ENCODE results near the gene PSMG3.
A peak's percentile ranks its signal among the peaks of the same experiment; 100 is the strongest.

Gene PSMG3

DNA sequence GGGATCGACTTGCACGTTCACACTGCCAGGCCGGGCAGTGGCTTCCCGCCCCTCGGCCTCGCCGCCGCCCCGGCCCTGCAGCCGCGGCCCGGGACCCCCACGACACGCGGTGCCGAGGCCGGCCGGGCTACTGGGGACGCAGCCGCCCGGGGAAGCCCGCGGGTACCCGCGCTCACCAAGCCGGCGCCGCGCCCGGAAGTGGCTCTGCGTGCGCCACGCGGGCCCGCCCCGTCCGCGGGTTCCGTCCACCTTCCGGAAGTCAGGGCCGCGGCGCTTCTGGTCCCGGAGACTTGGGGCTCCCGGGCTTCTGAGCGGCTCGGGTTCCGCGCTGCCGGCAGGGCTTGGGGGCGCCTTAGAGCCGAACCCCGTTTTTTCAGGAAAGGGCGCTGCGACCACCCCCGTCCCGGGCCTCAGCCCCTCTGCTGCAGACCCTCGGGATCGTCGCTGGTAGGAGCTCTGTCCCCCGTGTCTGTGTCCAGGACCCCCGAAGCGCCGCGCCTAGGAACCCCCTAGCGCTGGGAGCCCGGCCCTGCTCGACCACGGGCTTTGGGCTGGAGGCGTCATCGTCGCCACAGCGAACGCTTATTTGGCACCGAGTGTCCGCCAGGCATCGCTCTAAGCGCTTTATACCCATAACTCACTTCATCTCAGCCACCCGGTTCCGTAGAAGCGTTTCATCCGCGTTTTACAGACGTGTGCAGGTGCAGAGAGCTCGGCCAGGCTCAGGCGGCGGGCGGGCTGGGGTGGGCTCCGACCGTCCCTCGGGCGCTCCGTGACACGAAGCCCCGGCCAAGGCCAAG lies at the start of gene PSMG3:
TSS of gene PSMG3 (minus strand) at position 200 of the 800 bp plus-strand sequence. CDS start 693 bp downstream, outside the sequence.
- peak; percentile 97 for ATAC-seq

DNA sequence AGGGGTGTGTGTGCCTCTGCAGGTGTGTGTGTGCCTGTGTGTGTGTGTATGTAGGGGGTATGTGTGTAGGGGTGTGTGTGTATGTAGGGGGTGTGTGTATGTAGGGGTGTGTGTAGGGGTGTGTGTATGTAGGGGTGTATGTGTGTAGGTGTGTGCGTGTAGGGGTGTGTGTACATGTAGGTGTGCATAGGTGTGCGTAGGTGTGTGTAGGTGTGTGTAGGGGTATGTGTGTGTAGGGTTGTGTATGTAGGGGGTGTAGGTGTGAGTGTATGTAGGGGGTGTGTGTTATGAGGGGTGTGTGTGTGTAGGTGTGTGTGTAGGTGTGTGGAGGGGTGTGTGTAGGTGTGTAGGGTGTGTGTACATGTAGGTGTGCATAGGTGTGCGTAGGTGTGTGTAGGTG lies 48.6 kb upstream of the PSMG3 start:
- no peak for ATAC-seq
- DNase-seq: no peak

More for the DNA sequence above, at the start of gene PSMG3:
- DNase-seq: peak; percentile 92

- DNase-seq (no peak), ATAC-seq (no peak)
Observed at GRCh38 chr7:1617957-1618356, 48.1 kb upstream of the PSMG3 start.

DNA sequence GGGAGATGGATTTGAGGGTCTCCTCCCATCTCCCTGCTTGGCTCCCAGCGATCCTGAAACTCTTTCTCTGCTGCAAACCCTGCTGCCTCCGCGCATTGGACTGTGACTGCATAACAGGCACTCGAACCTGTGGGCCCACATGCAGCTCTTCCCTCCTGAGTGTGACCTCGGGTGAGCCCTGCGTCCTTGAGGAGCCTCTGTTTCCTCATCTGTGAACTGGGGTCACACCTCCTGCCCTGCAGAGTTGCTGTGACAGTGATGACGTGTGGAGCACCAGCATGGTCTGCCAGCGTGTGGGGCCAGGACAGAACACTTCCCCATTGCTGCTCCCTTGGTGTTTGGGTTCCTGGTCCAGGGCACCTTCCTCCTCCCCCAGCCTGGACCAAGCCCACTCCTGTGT lies 46.9 kb upstream of the PSMG3 start:
- DNase-seq (no peak), ATAC-seq (peak; percentile 24)

GRCh38 chr7:1611708-1612241 lies 41.9 kb upstream of the PSMG3 start:
- ATAC-seq (no peak), DNase-seq (no peak)

DNA sequence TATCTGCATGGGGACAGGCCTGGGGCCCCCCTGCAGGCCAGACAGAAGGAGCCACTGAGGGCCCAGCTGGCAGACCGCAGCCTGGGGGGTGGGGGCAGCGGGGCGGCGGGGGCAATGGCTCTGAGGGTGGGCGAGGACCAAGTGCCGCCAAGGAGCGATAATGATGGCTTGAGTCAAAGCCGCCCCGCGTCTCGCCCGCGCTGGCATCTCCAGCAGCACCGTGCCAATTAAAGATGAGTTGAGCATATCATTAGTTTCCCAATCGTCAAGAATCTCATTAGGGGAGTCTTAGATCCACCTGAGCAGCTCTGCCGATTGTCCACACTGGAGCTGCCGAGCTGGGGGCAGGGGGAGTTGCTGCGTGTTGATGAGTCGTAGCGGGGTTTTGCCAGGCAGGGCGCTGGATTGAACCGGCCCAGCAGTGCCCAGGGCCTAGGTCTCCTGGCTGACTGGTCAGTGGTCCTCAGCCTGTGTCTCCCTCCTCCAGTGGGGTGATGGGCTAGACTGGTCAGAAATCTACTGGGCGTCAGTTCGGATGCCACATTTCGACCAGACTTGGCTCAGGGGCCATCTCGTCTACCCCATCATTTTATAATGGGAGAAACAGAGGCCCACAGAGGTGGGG lies 41.0 kb upstream of the PSMG3 start:
- no peak for ATAC-seq
- no peak for DNase-seq

DNA sequence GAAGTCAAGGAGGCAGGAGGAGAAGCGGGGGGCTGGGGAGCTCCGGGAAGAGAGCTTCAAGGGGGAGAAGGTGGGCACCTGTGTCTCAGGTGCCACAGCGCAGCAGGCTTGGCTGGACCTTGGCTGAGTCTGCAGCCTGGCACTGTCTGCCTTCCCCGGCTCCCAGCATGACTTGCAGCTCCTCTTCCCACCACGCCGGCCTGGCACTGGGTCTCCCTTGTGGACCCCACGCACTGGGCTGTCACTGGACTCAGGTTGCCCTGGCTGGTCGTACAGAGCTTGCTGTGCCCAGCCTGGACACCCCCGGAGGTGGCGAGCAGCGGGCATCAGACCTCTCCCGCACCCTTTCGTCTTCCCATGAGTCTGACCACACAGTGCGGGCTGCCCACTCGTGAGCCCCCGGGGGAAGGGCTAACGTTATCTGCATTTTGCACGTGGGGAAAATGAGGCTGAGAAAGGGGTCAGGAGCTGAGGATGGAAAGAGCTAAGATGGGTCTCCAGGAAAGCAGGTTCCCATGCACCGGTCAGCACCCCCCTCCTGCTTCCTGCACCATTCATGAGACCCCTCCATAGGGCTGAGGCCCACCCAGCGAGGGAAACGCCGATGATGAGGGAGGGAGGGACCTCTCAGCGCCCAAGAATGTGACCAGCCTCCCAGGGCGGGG lies 40.3 kb upstream of the PSMG3 start:
- ATAC-seq: no peak
- DNase-seq: no peak

DNA sequence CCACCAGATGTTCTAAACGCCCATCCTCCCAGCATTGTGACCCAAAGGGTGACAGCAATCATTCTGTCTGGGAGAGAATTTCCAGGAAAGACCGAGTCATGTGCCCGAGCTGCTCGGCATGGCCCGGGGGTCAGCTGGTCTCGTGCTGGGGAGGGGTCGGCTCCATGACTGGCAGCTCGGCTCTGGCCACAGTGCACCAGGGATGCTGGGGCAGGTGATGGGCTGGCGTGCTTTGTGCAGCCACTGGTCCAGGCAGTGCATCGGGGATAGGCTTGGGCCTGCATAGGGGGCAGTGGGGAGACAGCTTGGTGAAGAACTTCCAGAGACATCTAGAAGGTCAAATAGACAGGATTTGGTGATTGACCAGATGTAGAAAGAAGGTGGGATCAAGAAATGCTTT lies 39.2 kb upstream of the PSMG3 start:
- DNase-seq (no peak), ATAC-seq (no peak)

DNA sequence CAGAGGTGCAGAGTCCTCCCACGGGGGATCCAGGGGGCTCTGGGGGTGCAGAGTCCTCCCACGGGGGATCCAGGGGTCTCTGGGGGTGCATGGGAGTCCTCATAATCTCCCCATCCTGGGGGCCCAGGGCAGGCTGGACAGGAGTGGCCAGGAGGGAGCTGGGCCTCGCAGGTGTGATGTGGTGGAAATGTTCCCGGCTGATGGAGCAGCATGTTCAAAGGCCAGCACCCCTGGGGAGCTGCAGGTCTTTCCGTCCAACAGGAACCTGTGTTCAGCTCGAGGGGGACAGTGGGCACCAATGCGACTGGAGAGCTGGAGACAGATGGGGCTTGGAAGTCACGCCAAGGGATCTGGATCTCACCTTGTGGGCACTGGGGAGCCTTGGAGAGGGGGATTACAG lies 38.5 kb upstream of the PSMG3 start:
- no peak for ATAC-seq

DNA sequence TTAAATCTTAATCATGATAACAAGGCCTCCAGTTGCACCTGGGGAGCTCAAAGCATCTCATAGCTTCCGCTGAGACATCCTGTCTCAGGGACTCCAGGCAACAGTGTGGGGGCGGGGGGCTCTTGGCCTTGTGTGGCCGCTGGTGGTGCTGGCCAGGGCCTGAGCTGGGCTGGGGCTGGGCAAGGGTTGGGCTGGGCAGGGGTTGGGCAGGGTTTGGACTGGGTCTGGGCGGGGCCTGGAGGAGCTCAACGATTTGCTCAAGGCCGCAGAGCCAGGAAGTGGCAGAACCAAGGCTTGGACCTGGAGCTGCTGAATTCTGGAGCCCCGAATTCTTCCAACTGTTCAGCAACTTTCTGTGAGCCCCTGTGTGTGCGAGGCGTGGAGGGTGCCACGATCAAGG lies 37.9 kb upstream of the PSMG3 start:
- DNase-seq (no peak), ATAC-seq (no peak)

More for the DNA sequence above, 38.5 kb upstream of the PSMG3 start:
- no peak for DNase-seq

DNA sequence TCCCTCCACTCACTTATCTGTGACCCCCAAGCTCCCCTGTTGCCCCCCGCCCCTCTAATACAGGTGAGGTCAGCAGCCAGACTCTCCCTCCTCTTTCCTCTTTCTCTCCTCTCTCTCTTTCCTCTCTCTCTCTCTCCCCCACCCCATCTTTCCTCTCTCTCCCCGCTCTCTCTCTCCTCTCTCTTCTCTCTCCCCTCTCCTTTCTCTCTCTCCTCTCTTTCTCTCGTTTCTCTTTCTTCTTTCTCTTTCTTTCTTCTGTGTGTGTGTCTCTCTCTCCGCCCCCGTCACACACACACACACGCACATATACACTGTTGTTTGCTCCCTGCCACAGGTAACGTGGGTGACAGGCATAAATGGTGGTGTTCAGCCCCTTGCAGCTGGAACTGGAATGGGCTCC lies 37.2 kb upstream of the PSMG3 start:
- ATAC-seq (no peak), DNase-seq (no peak)

- ATAC-seq (no peak), DNase-seq (no peak)
Observed at GRCh38 chr7:1604383-1604782, 34.6 kb upstream of the PSMG3 start.

- ATAC-seq: no peak
- DNase-seq: no peak
Observed at GRCh38 chr7:1603346-1604225, 33.8 kb upstream of the PSMG3 start.

- DNase-seq: no peak
- no peak for ATAC-seq
Observed at GRCh38 chr7:1602386-1602785, 32.6 kb upstream of the PSMG3 start.

GRCh38 chr7:1601956-1602355 lies 32.1 kb upstream of the PSMG3 start:
- no peak for ATAC-seq
- DNase-seq: no peak

GRCh38 chr7:1599640-1600395 lies 30.0 kb upstream of the PSMG3 start:
- ATAC-seq: no peak

DNA sequence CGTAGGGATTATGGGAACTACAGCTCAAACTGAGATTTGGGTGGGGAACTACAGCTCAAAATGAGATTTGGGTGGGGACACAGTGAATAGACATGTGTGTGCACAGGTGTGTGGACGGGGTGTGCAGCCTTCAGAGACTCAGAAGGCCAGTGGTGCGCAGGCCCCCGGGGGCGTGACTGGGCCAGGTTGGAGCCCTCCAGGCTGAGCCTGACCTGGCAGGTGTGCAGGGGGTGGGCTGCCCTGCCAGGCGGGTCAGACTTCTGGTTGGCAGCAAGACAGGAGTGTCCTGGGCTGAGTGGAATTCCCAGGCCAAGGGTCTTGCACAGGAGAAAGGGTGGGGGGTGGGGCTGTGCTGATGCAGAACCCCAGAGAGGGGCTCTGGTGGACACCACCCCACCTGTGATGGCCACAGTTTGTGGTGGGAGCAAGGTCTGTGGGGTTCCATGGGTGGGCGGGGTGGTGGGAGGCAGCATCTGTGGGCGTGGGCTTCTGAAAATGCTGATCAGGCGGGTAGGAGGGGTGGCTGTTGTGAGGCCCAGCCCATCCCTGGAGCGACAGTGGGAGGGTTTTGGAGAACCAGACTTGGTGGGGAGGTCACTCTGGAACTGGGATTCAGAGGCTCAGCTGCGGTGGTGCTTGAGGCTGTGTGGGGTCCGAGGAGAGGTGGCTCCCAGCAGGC lies 29.3 kb upstream of the PSMG3 start:
- no peak for ATAC-seq

More at GRCh38 chr7:1599640-1600395, 30.0 kb upstream of the PSMG3 start:
- DNase-seq: no peak

GRCh38 chr7:1598286-1598685 lies 28.5 kb upstream of the PSMG3 start:
- no peak for ATAC-seq
- DNase-seq: no peak

More for the DNA sequence above, 29.3 kb upstream of the PSMG3 start:
- no peak for DNase-seq

- ATAC-seq (no peak), DNase-seq (no peak)
Observed at GRCh38 chr7:1597791-1598190, 28.0 kb upstream of the PSMG3 start.

GRCh38 chr7:1597066-1597760 lies 27.4 kb upstream of the PSMG3 start:
- DNase-seq (no peak), ATAC-seq (no peak)
